ENCODE measurements around the gene OR7G2.
A peak's percentile ranks its signal among the peaks of the same experiment; 100 is the strongest.

OR7G2 gene

GRCh38 chr19:9107375-9107774, at the start of gene OR7G2:
Gene OR7G2 (minus strand): TSS chr19:9107475. CDS start chr19:9103243, 4,232 bp downstream.
- no peak for DNase-seq (ENCODE audit: extremely low read depth in 1 of 2, low read depth in 1 of 2)

GRCh38 chr19:9156304-9156703, 49.0 kb upstream of the OR7G2 start:
- no peak for DNase-seq (ENCODE audit: extremely low read depth in 1 of 2, low read depth in 1 of 2)

- DNase-seq (ENCODE audit: extremely low read depth in 1 of 2, low read depth in 1 of 2) = no peak
Observed at GRCh38 chr19:9155591-9155990, 48.3 kb upstream of the OR7G2 start.

- DNase-seq (ENCODE audit: extremely low read depth in 1 of 2, low read depth in 1 of 2) = no peak
Observed at GRCh38 chr19:9151367-9151766, 44.1 kb upstream of the OR7G2 start.

- no peak for DNase-seq (ENCODE audit: extremely low read depth in 1 of 2, low read depth in 1 of 2)
Observed at GRCh38 chr19:9150650-9151049, 43.4 kb upstream of the OR7G2 start.

- DNase-seq (ENCODE audit: extremely low read depth in 1 of 2, low read depth in 1 of 2) = no peak
Observed at GRCh38 chr19:9149997-9150396, 42.7 kb upstream of the OR7G2 start.

GRCh38 chr19:9148697-9149096, 41.4 kb upstream of the OR7G2 start:
- DNase-seq (ENCODE audit: extremely low read depth in 1 of 2, low read depth in 1 of 2) = no peak

GRCh38 chr19:9146882-9147281, 39.6 kb upstream of the OR7G2 start:
- DNase-seq (ENCODE audit: extremely low read depth in 1 of 2, low read depth in 1 of 2) = no peak

- no peak for DNase-seq (ENCODE audit: extremely low read depth in 1 of 2, low read depth in 1 of 2)
Observed at GRCh38 chr19:9144920-9145319, 37.6 kb upstream of the OR7G2 start.

- DNase-seq (ENCODE audit: extremely low read depth in 1 of 2, low read depth in 1 of 2) = peak; percentile 62 to 90
Observed at GRCh38 chr19:9140159-9140874, 33.0 kb upstream of the OR7G2 start, which contains the start of gene ZNF317. Gene ZNF317 (plus strand): TSS chr19:9140397. CDS start chr19:9156017, 15,620 bp downstream.

GRCh38 chr19:9139609-9140158, 32.4 kb upstream of the OR7G2 start:
- DNase-seq (ENCODE audit: extremely low read depth in 1 of 2, low read depth in 1 of 2) = no peak

- no peak for DNase-seq (ENCODE audit: extremely low read depth in 1 of 2, low read depth in 1 of 2)
Observed at GRCh38 chr19:9132422-9132821, 25.1 kb upstream of the OR7G2 start.

GRCh38 chr19:9130965-9131364, 23.7 kb upstream of the OR7G2 start:
- no peak for DNase-seq (ENCODE audit: extremely low read depth in 1 of 2, low read depth in 1 of 2)

- no peak for DNase-seq (ENCODE audit: extremely low read depth in 1 of 2, low read depth in 1 of 2)
Observed at GRCh38 chr19:9128171-9128570, 20.9 kb upstream of the OR7G2 start.

GRCh38 chr19:9126900-9127405, 19.7 kb upstream of the OR7G2 start, which contains the start of gene OR7G3:
Gene OR7G3 (minus strand): TSS chr19:9126950. CDS start chr19:9126950, 0 bp downstream.
- no peak for DNase-seq (ENCODE audit: extremely low read depth in 1 of 2, low read depth in 1 of 2)

GRCh38 chr19:9116547-9116946, 9.3 kb upstream of the OR7G2 start:
- no peak for DNase-seq (ENCODE audit: extremely low read depth in 1 of 2, low read depth in 1 of 2)

GRCh38 chr19:9115307-9115813, 8.1 kb upstream of the OR7G2 start, which contains the start of gene OR7G1:
Gene OR7G1 (minus strand): TSS chr19:9115763. CDS start chr19:9115763, 0 bp downstream.
- DNase-seq (ENCODE audit: extremely low read depth in 1 of 2, low read depth in 1 of 2) = no peak

- DNase-seq (ENCODE audit: extremely low read depth in 1 of 2, low read depth in 1 of 2) = no peak
Observed at GRCh38 chr19:9109959-9110358, 2.7 kb upstream of the OR7G2 start.

- DNase-seq (ENCODE audit: extremely low read depth in 1 of 2, low read depth in 1 of 2) = no peak
Observed at GRCh38 chr19:9086761-9087160, 20.5 kb downstream of the OR7G2 start, which contains the start of gene OR1M1. Gene OR1M1 (plus strand): TSS chr19:9087061. CDS start chr19:9093245, 6,184 bp downstream.

- no peak for DNase-seq (ENCODE audit: extremely low read depth in 1 of 2, low read depth in 1 of 2)
Observed at GRCh38 chr19:9078651-9079050, 28.6 kb downstream of the OR7G2 start.

- DNase-seq (ENCODE audit: extremely low read depth in 1 of 2, low read depth in 1 of 2) = no peak
Observed at GRCh38 chr19:9076901-9077300, 30.4 kb downstream of the OR7G2 start.
